Tibial nerve (tissue), 4 donors: ENCODE data around the gene UBE2H. TPM values are rescaled to one million over a fixed set of nuclear protein-coding genes. Genes with fewer than 3 reads are reported as not detected.
A peak's percentile ranks its signal among the peaks of the same experiment; 100 is the strongest.

ENCODE experiments used
- DNase-seq, 2 donors: peaks; one replicate each; pipeline ENCODE4 v3.0.0-alpha.2; 2019; ENCODE audit warnings: low spot score in 2 of 2
- H3K27ac ChIP-seq, 4 donors: fragments of 200-600 bp; sonication (generic) in 3 of 4; one replicate each; pipeline ENCODE4 v1.5.1; 2017 to 2019; ENCODE audit warnings: mild to moderate bottlenecking in 1 of 4
- H3K27me3 ChIP-seq, 2 donors: fragments of 200-600 bp; sonication (generic) in 1 of 2; one replicate each; pipeline versions ENCODE4 v1.5.1 to v1.6.0; 2017 to 2019
- H3K36me3 ChIP-seq, 3 donors: fragments of 200-600 bp; sonication (generic); one replicate each; pipeline ENCODE4 v1.5.1; 2018 to 2019
- H3K4me1 ChIP-seq, 4 donors: fragments of 200-600 bp; sonication (generic) in 3 of 4; one replicate each; pipeline ENCODE4 v1.5.1; 2017 to 2019
- H3K4me3 ChIP-seq, 4 donors: fragments of 200-600 bp; sonication (generic) in 3 of 4; one replicate each; pipeline ENCODE4 v1.5.1; 2017 to 2019; ENCODE audit warnings: mild to moderate bottlenecking in 1 of 4, moderate library complexity in 1 of 4
- H3K9me3 ChIP-seq, 4 donors: fragments of 200-600 bp; sonication (generic) in 3 of 4; one replicate each; pipeline ENCODE4 v1.5.1; 2017 to 2019
- EP300 ChIP-seq, 2 donors: sonication (generic); formaldehyde crosslinking; IDR thresholded peaks; one replicate each; pipeline ENCODE4 v1.6.1; 2017; ENCODE audit warnings: antibody characterized with exemption in 2 of 2, mild to moderate bottlenecking in 1 of 2
- POLR2A ChIP-seq, 2 donors: fragments of 450-650 bp; IDR thresholded peaks; one replicate each; pipeline ENCODE4 v1.6.1; 2017; ENCODE audit warnings: antibody characterized with exemption in 2 of 2, mild to moderate bottlenecking in 2 of 2, moderate library complexity in 2 of 2
- WGBS, 2 donors: methylation state at CpG; one replicate each; pipeline ENCODE4 v1.1.5; 2018; 5-methylcytosine and 5-hydroxymethylcytosine counted together
- total RNA-seq, 4 donors: library from RNA; depleted of rRNA; stranded (reverse); fragments of >200 nt; gene quantifications; one replicate each; pipeline ENCODE4 v1.1.0, GENCODE V29; 2016
- TF ChIP-seq, protein P1 (sequence below), 5 experiments: fragments of 200-600 bp in 3 of 5; fragments of 450-650 bp in 2 of 5; sonication (generic) in 3 of 5; IDR thresholded peaks; one replicate each; pipeline ENCODE4 v1.5.1; 2016 to 2019; ENCODE audit warnings: antibody characterized with exemption in 5 of 5, mild to moderate bottlenecking in 3 of 5, moderate library complexity in 2 of 5

The UBE2H gene
- total RNA-seq, 4 donors from 2014 or later = 69.6 to 92.3 (median 80.9) TPM

GRCh38 chr7:129939881-129940280 lies 12.9 kb downstream of the UBE2H start:
- no peaks in the 10 kb centered on the region for H3K9me3 ChIP-seq
- H3K4me3 ChIP-seq = no peak overlapping the region
- peaks cover 0 to 14% (median 0%) of the 10 kb centered on the region in 3 donors for H3K36me3 ChIP-seq
- DNase-seq = no peak
- no peak for TF ChIP-seq EP300 (IDR thresholded peaks at IDR 0.05)
- TF ChIP-seq, protein P1, sequence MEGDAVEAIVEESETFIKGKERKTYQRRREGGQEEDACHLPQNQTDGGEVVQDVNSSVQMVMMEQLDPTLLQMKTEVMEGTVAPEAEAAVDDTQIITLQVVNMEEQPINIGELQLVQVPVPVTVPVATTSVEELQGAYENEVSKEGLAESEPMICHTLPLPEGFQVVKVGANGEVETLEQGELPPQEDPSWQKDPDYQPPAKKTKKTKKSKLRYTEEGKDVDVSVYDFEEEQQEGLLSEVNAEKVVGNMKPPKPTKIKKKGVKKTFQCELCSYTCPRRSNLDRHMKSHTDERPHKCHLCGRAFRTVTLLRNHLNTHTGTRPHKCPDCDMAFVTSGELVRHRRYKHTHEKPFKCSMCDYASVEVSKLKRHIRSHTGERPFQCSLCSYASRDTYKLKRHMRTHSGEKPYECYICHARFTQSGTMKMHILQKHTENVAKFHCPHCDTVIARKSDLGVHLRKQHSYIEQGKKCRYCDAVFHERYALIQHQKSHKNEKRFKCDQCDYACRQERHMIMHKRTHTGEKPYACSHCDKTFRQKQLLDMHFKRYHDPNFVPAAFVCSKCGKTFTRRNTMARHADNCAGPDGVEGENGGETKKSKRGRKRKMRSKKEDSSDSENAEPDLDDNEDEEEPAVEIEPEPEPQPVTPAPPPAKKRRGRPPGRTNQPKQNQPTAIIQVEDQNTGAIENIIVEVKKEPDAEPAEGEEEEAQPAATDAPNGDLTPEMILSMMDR (IDR thresholded peaks at IDR 0.05) = no peak
- no peak for TF ChIP-seq POLR2A (IDR thresholded peaks at IDR 0.05)
- peaks cover 0 to 9% (median 0%) of the 10 kb centered on the region in 4 donors for H3K4me1 ChIP-seq
- H3K27ac ChIP-seq = no peak overlapping the region
- 95 to 97% methylated on average over 4 of the region's 4 CpGs for WGBS, 2 donors
- H3K27me3 ChIP-seq = no peaks in the 10 kb centered on the region

DNA sequence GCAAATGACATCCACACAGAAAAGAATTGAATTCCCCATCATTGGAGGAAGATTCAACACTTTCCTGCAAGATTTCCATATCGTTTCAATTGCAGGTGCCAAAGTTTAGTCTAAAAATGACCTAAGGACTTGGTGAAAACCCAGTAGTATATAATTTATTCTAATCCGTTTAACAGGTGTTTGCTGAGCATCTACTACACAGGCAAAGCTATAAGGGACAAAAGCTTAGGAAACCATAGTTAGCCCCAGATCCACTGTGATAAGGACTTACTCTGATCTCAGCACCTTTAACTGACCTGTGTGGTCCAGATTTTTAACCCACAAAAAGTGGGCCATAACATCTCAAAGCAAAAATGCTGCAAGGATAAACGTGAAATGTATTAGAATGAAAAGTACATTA lies 19.1 kb downstream of the UBE2H start:
- 83 to 84% methylated on average over 3 of the region's 3 CpGs for WGBS, 2 donors
- no peak overlapping the region for H3K27ac ChIP-seq
- H3K27me3 ChIP-seq = no peaks in the 10 kb centered on the region
- peaks cover 0 to 28% (median 0%) of the 10 kb centered on the region in 3 donors for H3K36me3 ChIP-seq
- TF ChIP-seq, protein P1 (IDR thresholded peaks at IDR 0.05) = no peak
- TF ChIP-seq EP300 (IDR thresholded peaks at IDR 0.05) (no peak), POLR2A (IDR thresholded peaks at IDR 0.05) (no peak)
- DNase-seq = no peak
- H3K4me1 ChIP-seq = peaks cover 0 to 3% (median 0%) of the 10 kb centered on the region in 4 donors
- H3K9me3 ChIP-seq = no peaks in the 10 kb centered on the region
- H3K4me3 ChIP-seq = no peak overlapping the region

GRCh38 chr7:129926618-129927017 lies 26.1 kb downstream of the UBE2H start:
- peaks cover 0 to 45% (median 22%) of the 10 kb centered on the region in 4 donors for H3K4me1 ChIP-seq
- H3K27me3 ChIP-seq = no peaks in the 10 kb centered on the region
- H3K36me3 ChIP-seq = peaks cover 0 to 15% (median 0%) of the 10 kb centered on the region in 3 donors
- H3K9me3 ChIP-seq = no peaks in the 10 kb centered on the region
- H3K4me3 ChIP-seq = no peak overlapping the region
- 94 to 97% methylated on average over 3 of the region's 3 CpGs for WGBS, 2 donors
- H3K27ac ChIP-seq = no peak overlapping the region
- TF ChIP-seq EP300 (IDR thresholded peaks at IDR 0.05) (no peak), POLR2A (IDR thresholded peaks at IDR 0.05) (no peak)
- TF ChIP-seq, protein P1 (IDR thresholded peaks at IDR 0.05) = no peak
- DNase-seq = no peak

DNA sequence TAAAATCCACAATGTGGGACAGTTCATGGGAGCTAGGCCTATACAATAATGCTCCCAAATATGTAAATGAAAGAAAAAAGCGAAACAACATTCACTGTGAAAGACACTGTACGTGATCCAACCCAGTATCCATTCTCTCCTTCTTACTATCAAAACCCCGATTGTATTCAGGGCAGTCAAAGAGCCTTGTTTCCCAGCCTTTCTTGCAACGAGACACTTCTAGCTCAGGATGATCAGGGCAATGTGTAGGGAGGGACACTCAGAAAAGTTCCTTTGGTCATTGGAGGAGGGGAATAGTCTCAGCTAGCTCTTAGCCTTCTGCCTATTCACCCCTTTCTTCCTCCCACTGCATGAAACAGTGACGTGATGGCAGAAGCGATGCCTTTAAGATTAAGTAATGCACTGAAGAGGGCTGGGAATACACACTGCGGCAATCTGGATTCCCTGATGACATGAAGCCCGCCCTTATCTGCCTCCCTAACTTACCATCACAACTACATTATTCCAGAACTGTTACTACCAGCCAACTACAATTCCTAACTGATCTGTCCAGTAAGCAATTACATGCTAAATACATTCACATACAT lies 27.3 kb downstream of the UBE2H start:
- H3K27me3 ChIP-seq = no peaks in the 10 kb centered on the region
- peak overlapping the region in 3 of 4 donors; percentile 38 to 76 (median 71) for H3K27ac ChIP-seq
- peak in 1 of 2 donors; percentile 34 for TF ChIP-seq EP300 (IDR thresholded peaks at IDR 0.05)
- TF ChIP-seq, protein P1 (IDR thresholded peaks at IDR 0.05) = no peak
- H3K9me3 ChIP-seq = no peaks in the 10 kb centered on the region
- H3K4me1 ChIP-seq = peaks cover 0 to 45% (median 22%) of the 10 kb centered on the region in 4 donors
- H3K36me3 ChIP-seq = peaks cover 0 to 15% (median 0%) of the 10 kb centered on the region in 3 donors
- WGBS, 2 donors = 33 to 34% methylated on average over 8 of the region's 8 CpGs
- H3K4me3 ChIP-seq = no peak overlapping the region
- DNase-seq = no peak

DNA sequence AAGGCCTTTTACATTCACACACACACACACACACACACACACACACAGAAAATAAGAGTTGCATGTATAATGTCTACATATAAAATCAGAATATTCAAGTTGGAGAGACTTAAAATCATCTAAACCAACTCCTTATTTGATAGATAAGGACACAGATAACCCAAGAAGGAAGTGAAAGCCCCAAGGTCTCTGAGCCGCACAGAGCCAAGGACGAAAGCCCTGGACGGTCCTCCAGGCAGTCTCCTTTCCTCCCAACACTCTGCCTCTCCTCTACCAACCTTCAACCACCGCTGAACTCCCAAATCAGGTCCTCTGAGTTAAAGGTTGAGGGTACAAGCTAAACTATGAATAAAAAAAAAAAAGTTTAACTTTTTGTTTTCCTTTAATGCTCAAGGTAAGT lies 28.2 kb downstream of the UBE2H start:
- TF ChIP-seq EP300 (IDR thresholded peaks at IDR 0.05) = no peak
- TF ChIP-seq, protein P1 (IDR thresholded peaks at IDR 0.05) = no peak
- TF ChIP-seq POLR2A (IDR thresholded peaks at IDR 0.05) = no peak
- no peaks in the 10 kb centered on the region for H3K27me3 ChIP-seq
- H3K36me3 ChIP-seq = peaks cover 0 to 10% (median 0%) of the 10 kb centered on the region in 3 donors
- no peaks in the 10 kb centered on the region for H3K9me3 ChIP-seq
- H3K4me3 ChIP-seq = no peak overlapping the region
- no peak for DNase-seq
- H3K27ac ChIP-seq = peak overlapping the region in 2 of 4 donors; percentile 71 to 76
- WGBS, 2 donors = 77 to 87% methylated on average over 4 of the region's 4 CpGs
- H3K4me1 ChIP-seq = peaks cover 0 to 45% (median 22%) of the 10 kb centered on the region in 4 donors
